HL-60 (cell line): ENCODE measurements around the gene CXCL13.

Experiments used
- CTCF ChIP-seq: IDR thresholded peaks from one replicate; pipeline ENCODE4 v1.5.1; 2011; ENCODE audit warnings: low read length, control low read depth, inconsistent platforms; ENCODE audit not compliant: insufficient read depth
- POLR2AphosphoS5 ChIP-seq: IDR thresholded peaks from 2 replicates; pipeline ENCODE4 v1.6.1; 2012; ENCODE audit warnings: low read depth

DNA sequence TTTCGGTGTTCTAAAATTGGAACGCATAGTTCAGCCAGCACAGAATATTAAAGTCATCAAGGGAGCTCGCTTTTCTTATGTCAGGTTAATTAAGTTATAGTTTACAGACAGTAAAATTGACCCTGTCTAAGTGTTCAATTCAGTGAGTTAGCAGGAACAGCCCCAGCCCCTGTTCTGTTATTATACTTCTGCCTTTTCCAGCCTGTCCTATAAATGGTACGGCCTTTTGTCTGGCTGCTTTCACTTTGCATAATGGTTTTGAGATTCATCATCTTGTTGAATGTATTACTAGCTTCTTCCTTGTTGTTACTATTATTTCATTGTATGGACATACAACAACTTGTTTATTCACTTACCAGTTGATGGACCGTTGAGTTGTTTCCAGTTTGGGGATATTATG lies 9.5 kb downstream of the CXCL13 start:
- TF ChIP-seq CTCF (no peak), POLR2AphosphoS5 (no peak)
